GM18526 (cell line): ENCODE data around the gene TMEM184B.
A peak's percentile ranks its signal among the peaks of the same experiment; 100 is the strongest.

ENCODE experiments used
- POLR2A ChIP-seq: IDR thresholded peaks from 3 replicates; pipeline ENCODE4 v1.6.1; 2011; ENCODE audit not compliant: insufficient read length; ENCODE audit errors: extremely low read depth

The TMEM184B gene

GRCh38 chr22:38180841-38181452, 91.9 kb downstream of the TMEM184B start:
- peak; percentile 42 for TF ChIP-seq POLR2A

GRCh38 chr22:38177926-38178604, 94.7 kb downstream of the TMEM184B start:
- TF ChIP-seq POLR2A = no peak

GRCh38 chr22:38177044-38177443, 95.8 kb downstream of the TMEM184B start:
- no peak for TF ChIP-seq POLR2A

- TF ChIP-seq POLR2A = no peak
Observed at GRCh38 chr22:38176170-38176741, 96.6 kb downstream of the TMEM184B start.

- TF ChIP-seq POLR2A = no peak
Observed at GRCh38 chr22:38175206-38176118, 97.3 kb downstream of the TMEM184B start.

GRCh38 chr22:38174626-38175025, 98.2 kb downstream of the TMEM184B start:
- TF ChIP-seq POLR2A = no peak

GRCh38 chr22:38173641-38173906, 99.2 kb downstream of the TMEM184B start:
- no peak for TF ChIP-seq POLR2A

- no peak for TF ChIP-seq POLR2A
Observed at GRCh38 chr22:38172832-38173640, 99.8 kb downstream of the TMEM184B start.

- no peak for TF ChIP-seq POLR2A
Observed at GRCh38 chr22:38171927-38172831, 100.6 kb downstream of the TMEM184B start.

- no peak for TF ChIP-seq POLR2A
Observed at GRCh38 chr22:38170469-38170868, 102.3 kb downstream of the TMEM184B start.
